ENCODE results near the gene NDNF. TPM values are rescaled to one million over a fixed set of nuclear protein-coding genes. Genes with fewer than 3 reads are reported as not detected.

Gene NDNF
- total RNA-seq, 1 donor from 2014 or later = 0.34 TPM

DNA sequence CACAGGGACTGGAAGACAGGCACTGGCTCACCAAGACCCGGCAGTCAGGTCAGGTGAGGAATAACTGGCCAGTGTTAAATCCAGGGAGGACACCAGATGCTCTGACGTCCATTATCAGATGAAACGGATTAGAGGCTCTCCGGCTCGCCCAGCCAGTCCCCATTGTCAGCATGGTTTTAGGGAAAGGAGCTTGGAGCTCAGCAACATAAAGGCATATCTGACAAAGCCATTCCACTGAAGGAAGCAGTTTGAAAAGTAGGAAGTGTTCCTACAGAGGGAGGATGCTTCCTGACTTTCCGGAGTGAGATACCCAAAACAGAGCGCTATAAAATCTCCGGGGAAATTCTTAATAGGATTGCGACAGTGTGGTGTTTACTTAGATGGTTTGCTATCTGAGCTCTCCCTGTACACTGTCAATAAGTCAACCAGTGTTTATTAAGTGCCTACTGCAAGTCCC lies 14.8 kb downstream of the NDNF start:
- H3K4me1 ChIP-seq (ENCODE audit: insufficient read depth, low read length) = no peaks in the 10 kb centered on the region
- H2AFZ ChIP-seq (ENCODE audit: low read depth, low read length) = no peak overlapping the region
- no peak overlapping the region for H3K9ac ChIP-seq (ENCODE audit: low read length)
- no peak overlapping the region for H3K4me3 ChIP-seq (ENCODE audit: insufficient read depth, low read depth, low read length)
- no peak overlapping the region for H3K4me2 ChIP-seq (ENCODE audit: low read length)
- TF ChIP-seq, protein P1, sequence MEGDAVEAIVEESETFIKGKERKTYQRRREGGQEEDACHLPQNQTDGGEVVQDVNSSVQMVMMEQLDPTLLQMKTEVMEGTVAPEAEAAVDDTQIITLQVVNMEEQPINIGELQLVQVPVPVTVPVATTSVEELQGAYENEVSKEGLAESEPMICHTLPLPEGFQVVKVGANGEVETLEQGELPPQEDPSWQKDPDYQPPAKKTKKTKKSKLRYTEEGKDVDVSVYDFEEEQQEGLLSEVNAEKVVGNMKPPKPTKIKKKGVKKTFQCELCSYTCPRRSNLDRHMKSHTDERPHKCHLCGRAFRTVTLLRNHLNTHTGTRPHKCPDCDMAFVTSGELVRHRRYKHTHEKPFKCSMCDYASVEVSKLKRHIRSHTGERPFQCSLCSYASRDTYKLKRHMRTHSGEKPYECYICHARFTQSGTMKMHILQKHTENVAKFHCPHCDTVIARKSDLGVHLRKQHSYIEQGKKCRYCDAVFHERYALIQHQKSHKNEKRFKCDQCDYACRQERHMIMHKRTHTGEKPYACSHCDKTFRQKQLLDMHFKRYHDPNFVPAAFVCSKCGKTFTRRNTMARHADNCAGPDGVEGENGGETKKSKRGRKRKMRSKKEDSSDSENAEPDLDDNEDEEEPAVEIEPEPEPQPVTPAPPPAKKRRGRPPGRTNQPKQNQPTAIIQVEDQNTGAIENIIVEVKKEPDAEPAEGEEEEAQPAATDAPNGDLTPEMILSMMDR (IDR thresholded peaks at IDR 0.05; ENCODE audit: insufficient read depth, low read depth, low read length) = no peak
- TF ChIP-seq EZH2 (IDR thresholded peaks at IDR 0.05; ENCODE audit: insufficient read depth, low read length) = no peak
- H3K36me3 ChIP-seq (ENCODE audit: insufficient read depth, low read length) = no peaks in the 10 kb centered on the region
- Mint-ChIP-seq H3K27me3 (ENCODE audit: low read depth, unreplicated experiment) (no peaks in the 10 kb centered on the region), H3K9me3 (ENCODE audit: unreplicated experiment) (peaks cover 2% of the 10 kb centered on the region), H3K4me3 (ENCODE audit: unreplicated experiment) (no peak overlapping the region), H3K4me1 (ENCODE audit: low read depth, unreplicated experiment) (no peaks in the 10 kb centered on the region), H3K36me3 (ENCODE audit: low read depth, unreplicated experiment) (no peaks in the 10 kb centered on the region), H3K27ac (ENCODE audit: unreplicated experiment) (no peak overlapping the region)
- H3K9me3 ChIP-seq (ENCODE audit: insufficient read depth, low read depth, low read length) = no peaks in the 10 kb centered on the region
- FAIRE-seq (no peak), DNase-seq (ENCODE audit: low read depth) (no peak)
- H3K27me3 ChIP-seq (ENCODE audit: insufficient read depth, low read length) = no peaks in the 10 kb centered on the region
- H3K27ac ChIP-seq (ENCODE audit: low read depth, low read length) = no peak overlapping the region
- no peaks in the 10 kb centered on the region for H3K79me2 ChIP-seq (ENCODE audit: insufficient read depth, low read length)
- H4K20me1 ChIP-seq (ENCODE audit: insufficient read depth, low read length) = no peaks in the 10 kb centered on the region

- Histone ChIP-seq H3K9me3 (ENCODE audit: insufficient read depth, low read depth, low read length) (no peaks in the 10 kb centered on the region), H3K27ac (ENCODE audit: low read depth, low read length) (no peak overlapping the region), H3K79me2 (ENCODE audit: insufficient read depth, low read length) (no peaks in the 10 kb centered on the region), H3K4me1 (ENCODE audit: insufficient read depth, low read length) (no peaks in the 10 kb centered on the region), H3K36me3 (ENCODE audit: insufficient read depth, low read length) (no peaks in the 10 kb centered on the region), H3K4me2 (ENCODE audit: low read length) (no peak overlapping the region), H3K9ac (ENCODE audit: low read length) (no peak overlapping the region), H3K27me3 (ENCODE audit: insufficient read depth, low read length) (no peaks in the 10 kb centered on the region), H2AFZ (ENCODE audit: low read depth, low read length) (no peak overlapping the region), H4K20me1 (ENCODE audit: insufficient read depth, low read length) (no peaks in the 10 kb centered on the region), H3K4me3 (ENCODE audit: insufficient read depth, low read depth, low read length) (no peak overlapping the region)
- Mint-ChIP-seq H3K27me3 (ENCODE audit: low read depth, unreplicated experiment) (no peaks in the 10 kb centered on the region), H3K36me3 (ENCODE audit: low read depth, unreplicated experiment) (no peaks in the 10 kb centered on the region), H3K4me1 (ENCODE audit: low read depth, unreplicated experiment) (no peaks in the 10 kb centered on the region), H3K9me3 (ENCODE audit: unreplicated experiment) (peaks cover 2% of the 10 kb centered on the region), H3K27ac (ENCODE audit: unreplicated experiment) (no peak overlapping the region), H3K4me3 (ENCODE audit: unreplicated experiment) (no peak overlapping the region)
- no peak for FAIRE-seq
- no peak for DNase-seq (ENCODE audit: low read depth)
- TF ChIP-seq, protein P1 (IDR thresholded peaks at IDR 0.05; ENCODE audit: insufficient read depth, low read depth, low read length) = no peak
- TF ChIP-seq EZH2 (IDR thresholded peaks at IDR 0.05; ENCODE audit: insufficient read depth, low read length) = no peak
Observed at GRCh38 chr4:121056066-121056465, 16.3 kb downstream of the NDNF start.

GRCh38 chr4:121054373-121054772 lies 18.0 kb downstream of the NDNF start:
- no peak overlapping the region for H3K9ac ChIP-seq (ENCODE audit: low read length)
- FAIRE-seq = no peak
- no peaks in the 10 kb centered on the region for H3K36me3 Mint-ChIP-seq (ENCODE audit: low read depth, unreplicated experiment)
- H3K4me3 Mint-ChIP-seq (ENCODE audit: unreplicated experiment) = no peak overlapping the region
- H3K27ac Mint-ChIP-seq (ENCODE audit: unreplicated experiment) = no peak overlapping the region
- no peaks in the 10 kb centered on the region for H3K27me3 Mint-ChIP-seq (ENCODE audit: low read depth, unreplicated experiment)
- no peaks in the 10 kb centered on the region for H4K20me1 ChIP-seq (ENCODE audit: insufficient read depth, low read length)
- H2AFZ ChIP-seq (ENCODE audit: low read depth, low read length) = no peak overlapping the region
- no peak overlapping the region for H3K4me3 ChIP-seq (ENCODE audit: insufficient read depth, low read depth, low read length)
- H3K4me2 ChIP-seq (ENCODE audit: low read length) = no peak overlapping the region
- no peaks in the 10 kb centered on the region for H3K4me1 Mint-ChIP-seq (ENCODE audit: low read depth, unreplicated experiment)
- TF ChIP-seq, protein P1 (IDR thresholded peaks at IDR 0.05; ENCODE audit: insufficient read depth, low read depth, low read length) = no peak
- TF ChIP-seq EZH2 (IDR thresholded peaks at IDR 0.05; ENCODE audit: insufficient read depth, low read length) = no peak
- H3K4me1 ChIP-seq (ENCODE audit: insufficient read depth, low read length) = no peaks in the 10 kb centered on the region
- H3K27me3 ChIP-seq (ENCODE audit: insufficient read depth, low read length) = no peaks in the 10 kb centered on the region
- no peak for DNase-seq (ENCODE audit: low read depth)
- H3K9me3 ChIP-seq (ENCODE audit: insufficient read depth, low read depth, low read length) = no peaks in the 10 kb centered on the region
- no peaks in the 10 kb centered on the region for H3K36me3 ChIP-seq (ENCODE audit: insufficient read depth, low read length)
- H3K9me3 Mint-ChIP-seq (ENCODE audit: unreplicated experiment) = peaks cover 2% of the 10 kb centered on the region
- no peak overlapping the region for H3K27ac ChIP-seq (ENCODE audit: low read depth, low read length)
- no peaks in the 10 kb centered on the region for H3K79me2 ChIP-seq (ENCODE audit: insufficient read depth, low read length)
